IMR-90 (cell line): ENCODE data around the gene BEAN1. TPM values are rescaled to one million over a fixed set of nuclear protein-coding genes. Genes with fewer than 3 reads are reported as not detected.

Source experiments
- ATAC-seq: fragments of 200-7000 bp; cut with Tn5 transposase; 2 replicates; pipeline ENCODE4 v1.9.1; 2020; ENCODE audit warnings: low read depth, mild to moderate bottlenecking, moderate library complexity
- BruUV-seq: library from RNA; stranded (reverse); fragments of 400-500 nt; replicated peaks from 2 replicates; lab custom pipeline; 2021; lab: Mats Ljungman, UMichigan
- CTCF ChIA-PET: fragments of 300-600 bp; formaldehyde crosslinking; extraction: SDS; loops from one replicate; lab custom pipeline; 2021; ENCODE audit warnings: antibody characterized with exemption; lab: Yijun Ruan, JAX
- POLR2A ChIA-PET: fragments of 300-600 bp; sonication (Branson Sonifier 250); formaldehyde crosslinking; loops from one replicate; lab custom pipeline; 2022; ENCODE audit warnings: antibody characterized with exemption; ENCODE audit not compliant: unreplicated experiment; lab: Charles Lee
- DNase-seq: peaks from one replicate; pipeline ENCODE4 v3.0.0; 2013
- H2AFZ ChIP-seq: replicated peaks from 2 replicates; pipeline ENCODE3; 2013; ENCODE audit warnings: low read length, mild to moderate bottlenecking; ENCODE audit not compliant: poor library complexity
- H2AK5ac ChIP-seq: 2 replicates; pipeline ENCODE4 v1.6.1; 2013; ENCODE audit warnings: low read depth, low read length, inconsistent platforms
- H2AK9ac ChIP-seq: replicated peaks from 2 replicates; pipeline ENCODE3; 2013; ENCODE audit warnings: mild to moderate bottlenecking, low read depth, low read length, moderate library complexity; ENCODE audit not compliant: poor library complexity
- H2BK120ac ChIP-seq: 2 replicates; pipeline ENCODE4 v1.6.1; 2013; ENCODE audit warnings: low read depth, low read length, inconsistent platforms
- H2BK15ac ChIP-seq: 3 replicates; pipeline ENCODE4 v1.6.1; 2013; ENCODE audit warnings: low read depth, low read length, inconsistent platforms
- H2BK20ac ChIP-seq: 2 replicates; pipeline ENCODE4 v1.6.1; 2013; ENCODE audit warnings: low read depth, mild to moderate bottlenecking, inconsistent platforms, low read length, moderate library complexity
- H2BK5ac ChIP-seq: 2 replicates; pipeline ENCODE4 v1.6.1; 2013; ENCODE audit warnings: mild to moderate bottlenecking, low read depth, low read length, inconsistent platforms; ENCODE audit not compliant: poor library complexity, severe bottlenecking
- H3K14ac ChIP-seq: replicated peaks from 2 replicates; pipeline ENCODE4 v1.6.1; 2013; ENCODE audit warnings: low read depth, low read length, inconsistent platforms
- H3K18ac ChIP-seq: 2 replicates; pipeline ENCODE4 v1.6.1; 2013; ENCODE audit warnings: low read depth, low read length, control low read depth
- H3K23ac ChIP-seq: 2 replicates; pipeline ENCODE4 v1.6.1; 2013; ENCODE audit warnings: low read depth, low read length, inconsistent platforms
- H3K27ac ChIP-seq: 2 replicates; pipeline ENCODE4 v1.5.1; 2013; ENCODE audit warnings: mild to moderate bottlenecking, control low read depth, low read length; ENCODE audit not compliant: insufficient read depth
- H3K27me3 ChIP-seq: 2 replicates; pipeline ENCODE4 v1.6.1; 2013; ENCODE audit warnings: low read length; ENCODE audit not compliant: control insufficient read depth, insufficient read depth
- H3K36me3 ChIP-seq: 2 replicates; pipeline ENCODE4 v1.6.1; 2013; ENCODE audit warnings: low read length, mixed read lengths; ENCODE audit not compliant: control insufficient read depth, insufficient read depth
- H3K4ac ChIP-seq: 2 replicates; pipeline ENCODE4 v1.6.1; 2013; ENCODE audit warnings: low read depth, low read length, inconsistent platforms
- H3K4me1 ChIP-seq: 2 replicates; pipeline ENCODE4 v1.6.1; 2013; ENCODE audit warnings: low read length, mixed read lengths; ENCODE audit not compliant: control insufficient read depth, insufficient read depth
- H3K4me2 ChIP-seq: 2 replicates; pipeline ENCODE4 v1.6.1; 2013; ENCODE audit warnings: low read depth, mild to moderate bottlenecking, control low read depth, low read length, moderate library complexity
- H3K4me3 ChIP-seq: 2 replicates; pipeline ENCODE4 v1.5.1; 2013; ENCODE audit warnings: low read depth, mild to moderate bottlenecking, control low read depth, low read length, moderate library complexity; ENCODE audit not compliant: insufficient read depth
- H3K56ac ChIP-seq: 2 replicates; pipeline ENCODE4 v1.6.1; 2013; ENCODE audit warnings: low read length, inconsistent platforms; ENCODE audit not compliant: insufficient read depth; ENCODE audit errors: extremely low read depth
- H3K79me1 ChIP-seq, 2 experiments: 2 replicates each; pipeline ENCODE4 v1.6.1; 2013; ENCODE audit warnings: low read length in 2 of 2, inconsistent platforms in 1 of 2, low read depth in 1 of 2
- H3K9ac ChIP-seq: 2 replicates; pipeline ENCODE4 v1.6.1; 2013; ENCODE audit warnings: low read depth, low read length, control low read depth
- H3K9me1 ChIP-seq: 2 replicates; pipeline ENCODE4 v1.6.1; 2013; ENCODE audit warnings: low read length, inconsistent platforms; ENCODE audit not compliant: insufficient read depth
- H3K9me3 ChIP-seq: 2 replicates; pipeline ENCODE4 v1.6.1; 2013; ENCODE audit warnings: low read length; ENCODE audit not compliant: control insufficient read depth, insufficient read depth
- H4K20me1 ChIP-seq: 2 replicates; pipeline ENCODE4 v1.6.1; 2013; ENCODE audit warnings: low read length, inconsistent platforms; ENCODE audit not compliant: insufficient read depth
- H4K5ac ChIP-seq: 2 replicates; pipeline ENCODE4 v1.6.1; 2013; ENCODE audit warnings: mild to moderate bottlenecking, low read depth, low read length, control low read depth
- H4K8ac ChIP-seq, 2 experiments: 2 replicates each; pipeline ENCODE4 v1.6.1; 2013; ENCODE audit warnings: low read depth in 2 of 2, low read length in 2 of 2, control low read depth in 1 of 2, inconsistent platforms in 1 of 2
- H4K91ac ChIP-seq: 2 replicates; pipeline ENCODE4 v1.6.1; 2013; ENCODE audit warnings: low read depth, low read length, inconsistent platforms; ENCODE audit not compliant: insufficient read depth
- BHLHE40 ChIP-seq: fragments of 150-350 bp; IDR thresholded peaks from 2 replicates; pipeline ENCODE4 v1.6.1; 2016; ENCODE audit warnings: mild to moderate bottlenecking, low read depth, low read length
- CEBPB ChIP-seq: IDR thresholded peaks from 2 replicates; pipeline ENCODE4 v1.6.1; 2012; ENCODE audit warnings: low read depth, low read length, improper control_type of control experiment
- CHD1 ChIP-seq: IDR thresholded peaks from 2 replicates; pipeline ENCODE4 v1.6.1; 2012; ENCODE audit warnings: low read depth, low read length, improper control_type of control experiment
- CTCF ChIP-seq: conservative IDR thresholded peaks from 2 replicates; pipeline ENCODE4 v1.5.1; 2012; ENCODE audit warnings: mild to moderate bottlenecking, low read depth, low read length, improper control_type of control experiment
- ELK1 ChIP-seq: fragments of 150-350 bp; IDR thresholded peaks from 2 replicates; pipeline ENCODE4 v1.6.1; 2016; ENCODE audit warnings: low read depth, mild to moderate bottlenecking, low read length, moderate library complexity, borderline replicate concordance
- FOS ChIP-seq: fragments of 150-350 bp; IDR thresholded peaks from 2 replicates; pipeline ENCODE4 v1.6.1; 2016; ENCODE audit warnings: low read depth, low read length
- MAFK ChIP-seq: IDR thresholded peaks from 2 replicates; pipeline ENCODE4 v1.6.1; 2012; ENCODE audit warnings: low read depth, low read length, improper control_type of control experiment
- MAZ ChIP-seq: IDR thresholded peaks from 2 replicates; pipeline ENCODE4 v1.6.1; 2012; ENCODE audit warnings: low read depth, mild to moderate bottlenecking, low read length, improper control_type of control experiment, moderate library complexity, borderline replicate concordance
- MXI1 ChIP-seq: IDR thresholded peaks from 2 replicates; pipeline ENCODE4 v1.6.1; 2012; ENCODE audit warnings: low read depth, mild to moderate bottlenecking, low read length, moderate library complexity, borderline replicate concordance
- NFE2L2 ChIP-seq: fragments of 150-350 bp; IDR thresholded peaks from 2 replicates; pipeline ENCODE4 v1.6.1; 2016; ENCODE audit warnings: low read depth, mild to moderate bottlenecking, low read length
- POLR2A ChIP-seq: IDR thresholded peaks from 2 replicates; pipeline ENCODE4 v1.6.1; 2012; ENCODE audit warnings: mild to moderate bottlenecking, low read depth, low read length
- RAD21 ChIP-seq: IDR thresholded peaks from 2 replicates; pipeline ENCODE4 v1.6.1; 2012; ENCODE audit warnings: low read length, improper control_type of control experiment
- RCOR1 ChIP-seq: IDR thresholded peaks from 2 replicates; pipeline ENCODE4 v1.6.1; 2012; ENCODE audit warnings: mild to moderate bottlenecking, low read length, improper control_type of control experiment; ENCODE audit not compliant: insufficient replicate concordance
- RFX5 ChIP-seq: IDR thresholded peaks from 2 replicates; pipeline ENCODE4 v1.8.0; 2012; ENCODE audit warnings: low read depth, mild to moderate bottlenecking, low read length, moderate library complexity
- SMC3 ChIP-seq: fragments of 150-350 bp; IDR thresholded peaks from 2 replicates; pipeline ENCODE4 v1.6.1; 2016; ENCODE audit warnings: low read depth, mild to moderate bottlenecking, antibody characterized with exemption, low read length, moderate library complexity
- USF2 ChIP-seq: fragments of 150-350 bp; IDR thresholded peaks from 2 replicates; pipeline ENCODE4 v1.6.1; 2017; ENCODE audit warnings: mild to moderate bottlenecking, antibody characterized with exemption, low read length, low read depth
- WGBS, 2 experiments: methylation state at CpG; one replicate each; pipeline versions ENCODE4 v1.1.5 to v1.1.7; 2013; ENCODE audit warnings: missing lambda C conversion rate in 2 of 2; ENCODE audit not compliant: insufficient read length in 1 of 2; ENCODE audit errors: extremely low coverage in 2 of 2; 5-methylcytosine and 5-hydroxymethylcytosine counted together
- dilution Hi-C: fragments of 300-500 bp; cut with HindIII; formaldehyde crosslinking; loops from one replicate; pipeline ENCODE4 v1.14.3; 2018; ENCODE audit warnings: low sequenced_read_pairs; ENCODE audit not compliant: unreplicated experiment
- in situ Hi-C: fragments of 300-500 bp; cut with MboI; formaldehyde crosslinking; loops from 3 replicates; pipeline ENCODE4 v1.14.3; 2019; ENCODE audit warnings: low sequenced_read_pairs, inconsistent platforms, mixed read lengths
- intact Hi-C: fragments of 100-400 bp; cut with micrococcal nuclease; formaldehyde crosslinking; loops from 2 replicates; pipeline ENCODE4 v1.10.0; 2022
- polyA plus RNA-seq, 3 experiments: library from polyadenylated mRNA; depleted of rRNA; stranded (reverse); fragments of >200 nt; gene quantifications; 2 replicates each; pipeline ENCODE4 v1.2.3, GENCODE V29; 2012; ENCODE audit warnings: low replicate concordance in 1 of 3
- total RNA-seq: library from RNA; depleted of rRNA; stranded (reverse); fragments of >200 nt; gene quantifications from 2 replicates; pipeline ENCODE4 v1.2.3, GENCODE V29; 2012

The BEAN1 gene
- total and polyA plus RNA-seq, 2 of the 4 experiments (the other 2 are of a cell fraction): not detected

GRCh38 chr16:66423177-66423576 is 3.9 kb upstream of the BEAN1 start:
- Histone ChIP-seq H2AFZ (no peak overlapping the region), H4K20me1 (no peaks in the 10 kb centered on the region), H4K8ac (no peak overlapping the region), H4K91ac (no peak overlapping the region), H3K4me1 (peaks cover 5% of the 10 kb centered on the region), H3K4me3 (no peak overlapping the region), H2BK5ac (no peak overlapping the region), H3K9me3 (no peaks in the 10 kb centered on the region), H3K14ac (no peak overlapping the region), H3K9ac (no peak overlapping the region), H3K4me2 (no peak overlapping the region), H3K56ac (no peak overlapping the region), H3K18ac (no peak overlapping the region), H3K9me1 (no peaks in the 10 kb centered on the region), H3K23ac (no peak overlapping the region), H3K4ac (no peak overlapping the region), H4K5ac (no peak overlapping the region), H3K27me3 (peaks cover 66% of the 10 kb centered on the region), H2AK5ac (no peak overlapping the region), H2BK120ac (no peak overlapping the region), H3K79me1 (no peaks in the 10 kb centered on the region), H2BK20ac (no peak overlapping the region), H2BK15ac (no peak overlapping the region), H3K36me3 (no peaks in the 10 kb centered on the region), H3K27ac (no peak overlapping the region), H2AK9ac (no peak overlapping the region)
- ChIA-PET POLR2A (no interaction called here), CTCF (no interaction called here)
- in situ Hi-C loops: no loop called here
- DNase-seq: no peak
- no TSS peak for BruUV-seq
- ATAC-seq: no peak
- no peak for TF ChIP-seq USF2
- no peak for TF ChIP-seq CHD1
- no peak for TF ChIP-seq MAFK
- no peak for TF ChIP-seq RFX5
- no peak for TF ChIP-seq BHLHE40
- TF ChIP-seq POLR2A: no peak
- TF ChIP-seq ELK1: no peak
- TF ChIP-seq MXI1: no peak
- TF ChIP-seq CTCF: no peak
- no peak for TF ChIP-seq SMC3
- no peak for TF ChIP-seq RAD21
- no peak for TF ChIP-seq MAZ
- no peak for TF ChIP-seq RCOR1
- TF ChIP-seq CEBPB: no peak
- TF ChIP-seq NFE2L2: no peak
- TF ChIP-seq FOS: no peak
- intact Hi-C loops: no loop called here
- dilution Hi-C loops: no loop called here
- 100% methylated on average over 1 of the region's 1 CpG; no CpG with 5 or more reads in 1 of the 2 experiments for WGBS, 2 experiments
